GM23248 (cell line): ENCODE data around the gene DIDO1. TPM values are rescaled to one million over a fixed set of nuclear protein-coding genes. Genes with fewer than 3 reads are reported as not detected.

Experiments
- DNase-seq: peaks from one replicate; pipeline ENCODE4 v3.0.0-alpha.2; 2015
- H2AFZ ChIP-seq: fragments of 200-600 bp; sonication (generic); 2 replicates; pipeline ENCODE4 v1.6.1; 2016; ENCODE audit warnings: antibody characterized with exemption
- H3F3A ChIP-seq: fragments of 200-600 bp; sonication (generic); 2 replicates; pipeline ENCODE4 v1.6.1; 2016; ENCODE audit warnings: mild to moderate bottlenecking, antibody characterized with exemption, mixed run types; ENCODE audit not compliant: insufficient read depth
- H3K27ac ChIP-seq: fragments of 200-600 bp; sonication (generic); 2 replicates; pipeline ENCODE4 v1.5.1; 2016; ENCODE audit warnings: mild to moderate bottlenecking
- H3K27me3 ChIP-seq: fragments of 200-600 bp; sonication (generic); replicated peaks from 2 replicates; pipeline ENCODE4 v1.6.1; 2016; ENCODE audit warnings: mild to moderate bottlenecking; ENCODE audit not compliant: insufficient read depth
- H3K36me3 ChIP-seq: fragments of 200-600 bp; sonication (generic); 2 replicates; pipeline ENCODE4 v1.6.1; 2016; ENCODE audit warnings: low read depth, mild to moderate bottlenecking
- H3K4me1 ChIP-seq: fragments of 200-600 bp; sonication (generic); 2 replicates; pipeline ENCODE4 v1.6.1; 2016; ENCODE audit warnings: mild to moderate bottlenecking; ENCODE audit not compliant: insufficient read depth
- H3K4me2 ChIP-seq: fragments of 200-600 bp; sonication (generic); one replicate; pipeline ENCODE4 v1.6.1; 2016; ENCODE audit warnings: mild to moderate bottlenecking; ENCODE audit not compliant: unreplicated experiment
- H3K4me3 ChIP-seq: fragments of 200-600 bp; sonication (generic); 2 replicates; pipeline ENCODE4 v1.5.1; 2016; ENCODE audit warnings: mild to moderate bottlenecking
- H3K79me2 ChIP-seq: fragments of 200-600 bp; sonication (generic); 2 replicates; pipeline ENCODE4 v1.6.1; 2016; ENCODE audit warnings: mild to moderate bottlenecking; ENCODE audit not compliant: insufficient read depth
- H3K9ac ChIP-seq: fragments of 200-600 bp; sonication (generic); 2 replicates; pipeline ENCODE4 v1.6.1; 2016; ENCODE audit warnings: mild to moderate bottlenecking
- H3K9me2 ChIP-seq: fragments of 200-600 bp; sonication (generic); 2 replicates; pipeline ENCODE4 v1.6.1; 2016; ENCODE audit warnings: mixed run types, mild to moderate bottlenecking, moderate library complexity; ENCODE audit not compliant: insufficient read depth
- H3K9me3 ChIP-seq: fragments of 200-600 bp; sonication (generic); one replicate; pipeline ENCODE4 v1.6.1; 2017; ENCODE audit warnings: low read depth
- H4K20me1 ChIP-seq: fragments of 200-600 bp; sonication (generic); 2 replicates; pipeline ENCODE4 v1.6.0; 2016; ENCODE audit not compliant: insufficient read depth
- EZH2 ChIP-seq: fragments of 200-600 bp; sonication (generic); IDR thresholded peaks from 2 replicates; pipeline ENCODE4 v1.6.1; 2018; ENCODE audit warnings: antibody characterized with exemption, mild to moderate bottlenecking; ENCODE audit not compliant: insufficient read depth, poor library complexity, severe bottlenecking
- EZH2phosphoT487 ChIP-seq: fragments of 200-600 bp; sonication (generic); IDR thresholded peaks from 2 replicates; pipeline ENCODE4 v1.6.1; 2018; ENCODE audit warnings: antibody characterized with exemption, moderate library complexity, mild to moderate bottlenecking, low read depth; ENCODE audit not compliant: insufficient read depth
- WGBS, 2 experiments: methylation state at CpG; one replicate each; pipeline ENCODE4 v1.1.6; 2015 to 2017; ENCODE audit warnings: low lambda C conversion rate in 2 of 2, low coverage in 1 of 2; ENCODE audit errors: missing lambda C conversion rate in 2 of 2; 5-methylcytosine and 5-hydroxymethylcytosine counted together
- in situ Hi-C: fragments of 300-500 bp; cut with MboI; formaldehyde crosslinking; loops from 2 replicates; pipeline ENCODE4 v1.15.0; 2020
- polyA plus RNA-seq: library from polyadenylated mRNA; unstranded; fragments of >200 nt; fragmentation: Nextera tagmentation; extraction: Ambion mirVana; gene quantifications from 2 replicates; pipeline ENCODE4 v1.2.1, GENCODE V29; 2016
- total RNA-seq: library from RNA; depleted of rRNA; stranded (reverse); fragments of >200 nt; shearing (Covaris generic); gene quantifications from 2 replicates; pipeline ENCODE4 v1.2.3, GENCODE V29; 2014

DIDO1 gene
- total and polyA plus RNA-seq, 2 experiments from 2014 or later, result 16.2 to 37.1 TPM

DNA sequence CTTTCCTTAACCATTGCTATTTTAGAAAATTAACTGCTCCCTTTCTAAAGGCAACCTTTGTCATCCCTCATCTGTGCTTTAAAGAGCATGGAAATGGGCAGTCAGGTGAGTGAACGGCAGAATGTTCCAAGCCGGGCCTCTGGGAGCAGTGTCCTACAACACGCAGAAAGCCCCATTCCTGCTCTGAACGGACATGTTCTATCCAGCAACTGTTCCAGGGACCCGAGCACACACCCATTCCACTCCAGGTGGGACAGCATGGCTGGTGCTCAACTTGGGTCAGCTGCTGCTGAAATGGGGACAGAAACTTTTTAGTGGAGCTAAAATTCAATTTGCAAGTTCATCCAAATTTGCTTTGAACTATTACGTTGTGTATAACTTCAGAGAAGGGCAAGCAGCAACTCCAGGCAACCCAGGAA, 26.7 kb downstream of the DIDO1 start:
- in situ Hi-C loops, result no loop called here
- H4K20me1 ChIP-seq, result peaks cover 2% of the 10 kb centered on the region; the same call in 1 of the 2 replicates

DNA sequence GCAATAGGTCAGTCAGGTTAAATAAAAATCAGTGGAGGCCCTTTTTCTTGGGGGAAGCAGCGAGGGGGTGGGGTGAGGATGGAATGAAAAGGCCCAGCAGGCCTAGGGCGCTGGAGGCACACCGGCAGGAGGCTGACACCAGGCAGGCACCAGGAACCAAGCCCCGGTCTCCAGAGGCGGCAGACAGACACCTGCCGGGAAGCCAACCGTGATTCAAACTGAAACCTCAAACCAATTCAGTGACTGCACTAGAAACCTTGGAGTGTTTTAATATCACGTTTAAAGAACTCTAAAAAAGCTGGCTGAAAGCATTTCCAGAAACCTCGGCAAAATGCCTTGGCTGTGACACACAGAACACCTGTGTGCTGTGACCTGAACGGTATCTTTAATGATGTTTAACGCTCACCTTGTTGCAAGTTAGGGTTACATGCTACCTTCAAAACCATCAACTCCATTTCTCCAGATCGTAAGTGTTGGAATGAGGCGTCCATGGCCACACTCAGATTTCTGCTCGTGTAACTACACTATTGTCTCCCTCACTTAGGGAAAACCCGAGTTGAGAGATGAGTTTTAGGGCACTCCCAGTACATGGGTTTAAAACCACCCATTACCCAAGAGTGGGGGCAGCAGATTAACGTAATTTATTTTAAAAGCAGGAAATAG, 27.2 kb downstream of the DIDO1 start:
- H3K4me2 ChIP-seq, result no peak overlapping the region
- no peak for DNase-seq
- in situ Hi-C loops, result no loop called here
- no peak overlapping the region for H3K4me3 ChIP-seq
- H3K79me2 ChIP-seq, result peaks cover 8% of the 10 kb centered on the region
- no peak overlapping the region for H2AFZ ChIP-seq
- H4K20me1 ChIP-seq, result peaks cover 2% of the 10 kb centered on the region; the same call in 1 of the 2 replicates
- no peaks in the 10 kb centered on the region for H3K4me1 ChIP-seq
- no peaks in the 10 kb centered on the region for H3K9me3 ChIP-seq
- no peak overlapping the region for H3K27ac ChIP-seq
- peaks cover 34% of the 10 kb centered on the region for H3K36me3 ChIP-seq
- 51 to 56% methylated on average over 16 of the region's 16 CpGs for WGBS, 2 experiments
- no peaks in the 10 kb centered on the region for H3K27me3 ChIP-seq
- no peak overlapping the region for H3K9ac ChIP-seq
- H3F3A ChIP-seq, result peaks cover 22% of the 10 kb centered on the region
- TF ChIP-seq EZH2phosphoT487 (no peak), EZH2 (no peak)
- H3K9me2 ChIP-seq, result no peaks in the 10 kb centered on the region

More for the DNA sequence above, 26.7 kb downstream of the DIDO1 start:
- peaks cover 13% of the 10 kb centered on the region for H3K79me2 ChIP-seq
- peaks cover 22% of the 10 kb centered on the region for H3F3A ChIP-seq
- no peak overlapping the region for H3K9ac ChIP-seq
- H3K9me2 ChIP-seq, result no peaks in the 10 kb centered on the region
- WGBS, 2 experiments, result 20 to 21% methylated on average over 6 of the region's 6 CpGs
- no peak overlapping the region for H3K27ac ChIP-seq
- no peak overlapping the region for H3K4me2 ChIP-seq
- DNase-seq, result peak; percentile 32
- H2AFZ ChIP-seq, result no peak overlapping the region
- H3K9me3 ChIP-seq, result no peaks in the 10 kb centered on the region
- H3K4me1 ChIP-seq, result no peaks in the 10 kb centered on the region
- no peak for TF ChIP-seq EZH2phosphoT487
- no peak for TF ChIP-seq EZH2
- H3K36me3 ChIP-seq, result peaks cover 34% of the 10 kb centered on the region
- H3K27me3 ChIP-seq, result no peaks in the 10 kb centered on the region
- no peak overlapping the region for H3K4me3 ChIP-seq

DNA sequence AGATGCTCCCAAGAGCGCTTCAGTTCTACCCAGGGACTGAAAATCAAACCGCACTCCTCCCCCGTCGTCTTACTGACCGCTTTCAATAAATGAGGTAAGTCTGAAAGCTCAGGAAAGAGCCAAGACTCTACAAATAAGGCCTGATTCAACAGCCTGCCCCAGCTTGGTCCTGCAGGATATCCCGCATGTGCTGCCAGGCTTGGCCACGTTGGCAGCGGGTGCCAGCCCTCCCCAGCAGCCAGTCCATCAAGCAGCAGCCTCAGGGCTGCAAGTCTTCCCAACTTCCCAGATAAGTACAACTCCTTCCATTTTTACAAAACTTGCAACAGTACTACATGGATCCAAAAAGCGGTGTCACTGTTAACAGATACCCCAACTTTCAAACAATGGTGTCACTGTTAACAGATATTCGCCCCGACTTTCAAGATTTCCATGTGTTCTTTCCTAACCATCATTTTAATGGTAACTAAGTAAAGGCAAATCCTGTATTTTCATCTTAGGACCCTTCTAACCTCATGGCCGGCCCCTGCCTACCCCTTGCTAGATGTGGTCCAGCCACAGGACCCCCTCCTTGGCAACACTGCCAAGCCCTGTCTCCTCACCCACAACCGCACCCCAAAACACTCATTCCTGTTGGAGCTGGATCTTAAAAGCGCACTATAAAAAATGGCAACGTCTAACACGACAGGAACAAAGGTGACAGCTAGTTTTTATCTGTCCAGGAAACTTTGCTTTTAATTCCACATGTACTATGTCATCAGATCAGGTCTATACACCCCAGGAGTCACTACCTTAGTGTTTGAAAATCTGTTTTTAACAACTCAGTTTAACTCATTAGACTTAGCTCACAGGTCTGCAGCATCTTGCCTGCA, 28.0 kb downstream of the DIDO1 start:
- in situ Hi-C loops, result no loop called here
- H3K36me3 ChIP-seq, result peaks cover 34% of the 10 kb centered on the region
- H3K79me2 ChIP-seq, result peaks cover under 1% of the 10 kb centered on the region; the same call in 1 of the 2 replicates
- 65 to 73% methylated on average over 16 of the region's 16 CpGs for WGBS, 2 experiments
- H3K4me3 ChIP-seq, result no peak overlapping the region
- no peak overlapping the region for H3K9ac ChIP-seq
- TF ChIP-seq EZH2phosphoT487 (no peak), EZH2 (no peak)
- peak; percentile 14 for DNase-seq
- no peak overlapping the region for H3K4me2 ChIP-seq
- H3F3A ChIP-seq, result peaks cover 22% of the 10 kb centered on the region
- H2AFZ ChIP-seq, result no peak overlapping the region
- H3K27me3 ChIP-seq, result no peaks in the 10 kb centered on the region
- H3K4me1 ChIP-seq, result no peaks in the 10 kb centered on the region
- no peak overlapping the region for H3K27ac ChIP-seq
- H3K9me3 ChIP-seq, result no peaks in the 10 kb centered on the region
- no peaks in the 10 kb centered on the region for H4K20me1 ChIP-seq
- H3K9me2 ChIP-seq, result no peaks in the 10 kb centered on the region

DNA sequence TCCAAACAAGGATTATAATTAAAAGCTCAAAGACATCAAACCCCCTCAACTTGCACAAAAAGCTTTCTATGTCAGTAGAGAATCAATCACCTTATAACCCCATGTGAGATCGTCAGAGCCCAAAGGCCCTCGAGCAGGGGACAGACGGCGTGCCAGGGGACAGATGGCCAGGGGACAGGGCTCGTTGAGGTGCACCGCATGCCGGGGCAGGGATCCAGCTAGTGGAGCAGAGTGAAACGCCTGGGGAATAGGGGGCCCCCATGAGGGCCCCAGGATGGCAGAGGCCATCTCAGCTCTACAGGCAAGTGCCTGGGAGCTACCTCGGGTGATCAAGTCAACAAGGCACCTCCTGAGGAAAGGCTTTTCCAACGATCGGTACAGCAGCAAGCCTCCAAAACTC, 28.6 kb downstream of the DIDO1 start:
- no peaks in the 10 kb centered on the region for H3K9me3 ChIP-seq
- H3K4me2 ChIP-seq, result no peak overlapping the region
- no peaks in the 10 kb centered on the region for H4K20me1 ChIP-seq
- no peak for DNase-seq
- H3K9me2 ChIP-seq, result no peaks in the 10 kb centered on the region
- H3K36me3 ChIP-seq, result peaks cover 37% of the 10 kb centered on the region
- H3K9ac ChIP-seq, result no peak overlapping the region
- no peaks in the 10 kb centered on the region for H3K4me1 ChIP-seq
- H3K79me2 ChIP-seq, result no peaks in the 10 kb centered on the region; the same call in 1 of the 2 replicates
- 59 to 66% methylated on average over 10 to 11 of the region's 11 CpGs for WGBS, 2 experiments
- no peak overlapping the region for H3K27ac ChIP-seq
- H3K27me3 ChIP-seq, result no peaks in the 10 kb centered on the region
- in situ Hi-C loops, result no loop called here
- no peak overlapping the region for H2AFZ ChIP-seq
- no peak for TF ChIP-seq EZH2phosphoT487
- no peak for TF ChIP-seq EZH2
- no peak overlapping the region for H3K4me3 ChIP-seq
- peaks cover 18% of the 10 kb centered on the region for H3F3A ChIP-seq
